ENCODE results near the gene C22orf23.

C22orf23 gene

GRCh38 chr22:37907036-37907954 lies 46.1 kb downstream of the C22orf23 start:
- Histone ChIP-seq H3K36me3 (ENCODE audit: insufficient read depth) (no peaks in the 10 kb centered on the region), H3K9ac (peak overlapping the region; percentile 64; the same call in 1 of the 2 replicates), H2AFZ (ENCODE audit: low read depth) (peak overlapping the region; percentile 54), H4K20me1 (ENCODE audit: insufficient read depth) (no peaks in the 10 kb centered on the region), H3K4me1 (ENCODE audit: low read depth, poor library complexity, severe bottlenecking) (peaks cover 18% of the 10 kb centered on the region), H3K4me3 (IDR thresholded peaks at IDR 0.05; ENCODE audit: insufficient read depth, low read depth, low read length) (no peak overlapping the region), H3K27me3 (ENCODE audit: insufficient read depth, low read depth) (no peaks in the 10 kb centered on the region), H3K4me2 (peak overlapping the region; percentile 89), H3K79me2 (ENCODE audit: insufficient read depth, low read depth) (no peaks in the 10 kb centered on the region), H3K27ac (no peak overlapping the region)
- TF ChIP-seq CTCF (conservative IDR thresholded peaks at IDR 0.05; ENCODE audit: low read depth, low read length): no peak

- Histone ChIP-seq H3K4me2 (peak overlapping the region; percentile 89), H3K27me3 (ENCODE audit: insufficient read depth, low read depth) (no peaks in the 10 kb centered on the region), H3K4me1 (ENCODE audit: low read depth, poor library complexity, severe bottlenecking) (peaks cover 18% of the 10 kb centered on the region), H3K79me2 (ENCODE audit: insufficient read depth, low read depth) (no peaks in the 10 kb centered on the region), H2AFZ (ENCODE audit: low read depth) (peak overlapping the region; percentile 54), H3K4me3 (IDR thresholded peaks at IDR 0.05; ENCODE audit: insufficient read depth, low read depth, low read length) (no peak overlapping the region), H4K20me1 (ENCODE audit: insufficient read depth) (no peaks in the 10 kb centered on the region), H3K27ac (no peak overlapping the region), H3K9ac (peak overlapping the region; percentile 64; the same call in 1 of the 2 replicates), H3K36me3 (ENCODE audit: insufficient read depth) (no peaks in the 10 kb centered on the region)
- TF ChIP-seq CTCF (conservative IDR thresholded peaks at IDR 0.05; ENCODE audit: low read depth, low read length): no peak
Measured at GRCh38 chr22:37906364-37907008, 46.9 kb downstream of the C22orf23 start.

- no peak within 1 kb of the TSS for H3K4me3 ChIP-seq (IDR thresholded peaks at IDR 0.05; ENCODE audit: insufficient read depth, low read depth, low read length)
- H3K27me3 ChIP-seq (ENCODE audit: insufficient read depth, low read depth): no peaks in the 10 kb centered on the region
- no peaks in the 10 kb centered on the region for H3K36me3 ChIP-seq (ENCODE audit: insufficient read depth)
- H2AFZ ChIP-seq (ENCODE audit: low read depth): peak within 1 kb of the TSS; percentile 74
- H3K27ac ChIP-seq: no peak within 1 kb of the TSS
- H3K4me1 ChIP-seq (ENCODE audit: low read depth, poor library complexity, severe bottlenecking): peaks cover 18% of the 10 kb centered on the region
- H4K20me1 ChIP-seq (ENCODE audit: insufficient read depth): no peaks in the 10 kb centered on the region
- peak within 1 kb of the TSS; percentile 80 for H3K9ac ChIP-seq
- no peaks in the 10 kb centered on the region for H3K79me2 ChIP-seq (ENCODE audit: insufficient read depth, low read depth)
- no peak for TF ChIP-seq CTCF (conservative IDR thresholded peaks at IDR 0.05; ENCODE audit: low read depth, low read length)
- peak within 1 kb of the TSS; percentile 89 for H3K4me2 ChIP-seq
Measured at GRCh38 chr22:37905534-37906363, 47.7 kb downstream of the C22orf23 start, which contains the start of gene MICALL1. Gene MICALL1 (plus strand): TSS chr22:37906297. CDS start chr22:37906423, 126 bp downstream.
